ENCODE data around the gene KLKB1. TPM values are rescaled to one million over a fixed set of nuclear protein-coding genes. Genes with fewer than 3 reads are reported as not detected.

KLKB1 gene
- 1 to 10 TPM; 1.2 TPM for total RNA-seq
- long read RNA-seq, partial matches to known transcripts, result 0 of 7 reads
- long read RNA-seq, other reads (novel, unspliced or antisense), result 7 of 7 reads

DNA sequence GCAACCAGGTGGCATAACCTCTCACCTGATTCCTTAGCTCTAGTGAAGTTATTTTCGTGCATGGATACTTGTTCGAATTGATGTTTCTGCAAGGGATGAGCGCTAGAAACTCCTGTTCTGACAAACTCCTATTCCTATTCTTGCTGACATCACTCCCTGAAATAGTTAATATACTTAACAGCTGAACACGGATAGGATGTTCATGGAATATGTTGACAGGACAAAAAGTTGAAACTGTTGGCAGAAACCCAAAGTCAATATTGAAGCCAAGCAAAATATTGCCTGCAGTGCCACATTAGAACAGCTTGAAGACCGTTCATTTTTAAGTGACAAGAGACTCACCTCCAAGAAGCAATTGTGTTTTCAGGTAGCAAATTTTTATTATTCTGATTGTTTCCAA, at the start of gene KLKB1:
Gene KLKB1 (plus strand): TSS at position 287 of the 400 bp plus-strand sequence. CDS start 689 bp downstream, outside the sequence.
- intact Hi-C loops (cut with DNase I, micrococcal nuclease), result no loop called here
- ATAC-seq (peak; percentile 84), DNase-seq (no peak)

DNA sequence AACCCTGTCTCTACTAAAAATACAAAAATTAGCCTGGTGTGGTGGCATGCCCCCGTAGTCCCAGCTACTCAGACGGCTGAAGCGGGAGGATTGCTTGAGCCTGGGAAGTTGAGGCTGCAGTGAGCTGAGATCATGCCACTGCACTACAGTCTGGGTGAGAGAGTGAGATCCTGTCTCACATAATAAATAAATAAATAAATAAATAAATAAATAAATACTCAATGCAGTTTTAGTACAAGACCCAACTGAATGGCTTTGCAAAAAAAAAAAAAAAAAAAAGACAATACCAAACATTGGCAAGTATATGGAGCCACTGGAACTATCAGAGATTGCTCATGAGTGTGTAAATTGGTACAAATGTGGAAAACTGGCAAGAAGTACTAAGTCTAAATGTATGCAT, 39.2 kb upstream of the KLKB1 start:
- DNase-seq, result no peak
- intact Hi-C loops (cut with DNase I, micrococcal nuclease), result no loop called here

DNA sequence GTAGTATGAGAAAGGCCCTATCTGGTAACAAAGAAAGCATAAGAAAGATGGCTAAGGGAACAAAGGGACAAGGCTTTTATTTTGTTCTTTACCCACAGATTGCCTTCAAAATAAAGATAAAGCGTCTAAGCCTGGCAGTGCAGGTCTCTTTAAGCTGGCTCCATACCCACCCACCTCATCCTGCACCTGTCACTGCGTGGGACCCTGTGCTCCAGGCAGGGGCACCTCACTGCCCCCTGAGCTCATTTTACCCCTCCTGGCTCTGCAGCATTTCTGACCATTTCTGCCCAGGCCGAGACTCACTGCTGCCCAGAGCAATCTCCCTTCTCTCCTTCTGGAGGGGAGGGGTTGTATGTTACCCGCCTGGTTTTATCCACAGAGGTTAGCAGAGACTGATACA, 37.7 kb upstream of the KLKB1 start:
- ATAC-seq (no peak), DNase-seq (peak in 1 of 2 donors; percentile 18)
- intact Hi-C loops (cut with DNase I, micrococcal nuclease), result no loop called here

More for the DNA sequence above, 39.2 kb upstream of the KLKB1 start:
- ATAC-seq, result no peak

DNA sequence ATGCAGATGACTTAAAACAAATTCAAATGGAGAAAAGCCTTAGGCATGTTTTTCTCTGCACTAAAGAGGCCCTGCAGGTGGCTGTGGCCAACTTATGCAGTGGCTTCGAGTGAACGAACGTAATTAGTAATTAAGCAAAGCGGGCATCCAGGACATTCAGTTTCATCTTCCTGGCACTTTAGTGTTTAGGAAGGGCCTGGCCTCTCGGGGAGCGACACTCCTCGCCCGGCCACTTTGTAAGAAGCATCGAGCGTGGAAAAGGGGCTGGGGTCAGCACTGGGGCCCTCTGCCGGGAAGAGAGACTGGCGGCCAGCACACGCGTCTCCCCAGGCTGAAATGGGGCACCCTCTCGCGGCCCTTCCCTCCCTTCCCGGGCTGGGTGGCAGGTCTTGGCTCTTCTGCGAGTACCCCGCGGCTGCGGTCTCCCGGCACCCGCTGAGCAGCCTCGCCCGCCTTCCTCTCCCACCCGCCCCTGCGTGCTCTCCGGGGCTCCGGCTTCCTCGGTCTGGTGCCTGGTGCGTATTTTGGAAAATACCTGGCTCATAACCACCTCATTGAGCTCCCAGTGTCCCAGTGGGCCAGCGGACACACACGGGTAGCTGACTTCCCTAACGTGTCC, 36.6 kb upstream of the KLKB1 start:
- ATAC-seq (peak; percentile 50), DNase-seq (peak; percentile 52 to 68)
- intact Hi-C loops (cut with DNase I, micrococcal nuclease), result no loop called here

DNA sequence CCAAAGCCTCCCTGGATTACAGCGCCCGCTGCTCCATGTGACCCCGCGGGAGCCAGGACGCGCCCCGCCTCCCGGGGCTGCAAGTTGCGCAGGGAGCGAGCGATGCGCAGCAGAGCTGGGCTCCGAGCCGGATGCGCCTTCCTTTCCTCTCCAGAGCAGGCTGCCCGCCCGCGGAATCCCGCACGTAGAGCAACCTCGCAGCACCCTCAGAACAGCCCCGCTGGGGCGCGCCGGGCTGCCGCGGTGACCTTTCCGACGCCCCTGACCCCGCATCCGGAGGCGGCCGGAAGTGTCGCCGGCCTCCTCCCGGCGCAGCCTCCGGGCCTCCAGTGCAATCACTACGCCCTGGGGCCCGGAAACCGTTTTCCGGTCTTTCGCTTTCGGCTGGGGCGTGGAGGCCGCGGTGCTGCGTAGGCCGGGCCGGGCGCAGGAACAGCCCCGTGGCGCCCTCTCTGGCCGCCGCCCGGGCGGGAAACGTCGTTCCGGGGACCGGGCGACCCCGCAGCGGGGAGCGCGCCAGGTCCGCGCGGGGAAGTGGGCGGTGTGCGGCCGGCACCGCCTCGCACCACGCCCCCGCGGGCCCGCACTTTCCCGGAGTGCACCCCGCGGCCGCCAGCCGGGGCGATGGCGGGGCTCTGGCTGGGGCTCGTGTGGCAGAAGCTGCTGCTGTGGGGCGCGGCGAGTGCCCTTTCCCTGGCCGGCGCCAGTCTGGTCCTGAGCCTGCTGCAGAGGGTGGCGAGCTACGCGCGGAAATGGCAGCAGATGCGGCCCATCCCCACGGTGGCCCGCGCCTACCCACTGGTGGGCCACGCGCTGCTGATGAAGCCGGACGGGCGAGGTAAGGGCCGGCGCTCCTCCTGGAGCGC, 35.9 kb upstream of the KLKB1 start, which contains the start of gene CYP4V2:
Gene CYP4V2 (plus strand): TSS at position 368 of the 866 bp plus-strand sequence. CDS start 257 bp downstream, at position 625.
- DNase-seq (peak; percentile 88 to 91), ATAC-seq (peak; percentile 85)
- intact Hi-C loops (cut with DNase I, micrococcal nuclease), result no loop called here

DNA sequence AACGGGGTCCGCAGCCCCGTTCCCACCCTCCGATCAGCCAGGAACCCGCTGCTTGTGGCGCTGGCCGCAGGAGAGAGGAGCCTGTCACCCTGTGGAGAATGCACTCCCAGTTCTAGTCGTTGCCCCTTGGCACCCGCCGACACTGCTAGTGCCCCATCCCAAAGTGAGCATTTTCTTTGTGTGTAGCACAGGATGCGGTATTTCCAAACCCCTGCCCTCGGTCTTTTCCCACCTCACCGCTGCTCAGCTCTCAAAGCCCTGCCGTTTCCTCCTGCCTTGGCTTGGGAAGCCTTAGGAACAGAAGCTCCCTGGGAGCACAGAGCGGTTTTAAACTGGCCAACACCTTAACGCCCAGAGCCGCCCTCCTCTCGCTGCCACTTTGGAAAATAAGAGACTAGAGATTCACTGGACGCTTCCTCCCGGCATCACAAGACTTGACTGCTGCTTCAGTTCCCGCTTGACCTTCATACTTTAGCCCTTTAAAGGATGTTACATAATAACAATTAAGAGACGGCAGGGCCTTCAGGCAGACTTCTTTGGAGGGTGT, 35.2 kb upstream of the KLKB1 start:
- ATAC-seq (peak; percentile 14), DNase-seq (peak; percentile 48 to 57)
- intact Hi-C loops (cut with DNase I, micrococcal nuclease), result no loop called here

DNA sequence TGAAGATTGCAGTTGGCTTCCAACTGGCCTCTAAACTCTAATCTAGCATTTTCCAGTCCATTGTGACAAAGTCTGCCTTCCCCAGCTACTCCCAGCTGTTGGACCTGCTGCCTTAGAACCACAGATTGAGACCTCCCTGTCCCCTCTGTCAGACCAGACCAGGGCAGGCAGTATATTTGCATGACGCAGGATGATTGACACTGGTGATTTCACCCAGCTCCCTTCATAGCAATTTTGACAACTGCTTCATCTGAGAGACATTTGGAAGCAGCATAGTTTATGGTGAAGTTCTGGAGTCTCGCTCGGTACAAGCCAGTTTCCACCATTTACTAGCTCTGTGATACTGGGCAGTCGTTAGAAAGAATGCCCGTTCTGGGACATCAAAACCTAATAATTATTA, 33.5 kb upstream of the KLKB1 start:
- ATAC-seq, result no peak
- intact Hi-C loops (cut with DNase I, micrococcal nuclease), result no loop called here
- no peak for DNase-seq

DNA sequence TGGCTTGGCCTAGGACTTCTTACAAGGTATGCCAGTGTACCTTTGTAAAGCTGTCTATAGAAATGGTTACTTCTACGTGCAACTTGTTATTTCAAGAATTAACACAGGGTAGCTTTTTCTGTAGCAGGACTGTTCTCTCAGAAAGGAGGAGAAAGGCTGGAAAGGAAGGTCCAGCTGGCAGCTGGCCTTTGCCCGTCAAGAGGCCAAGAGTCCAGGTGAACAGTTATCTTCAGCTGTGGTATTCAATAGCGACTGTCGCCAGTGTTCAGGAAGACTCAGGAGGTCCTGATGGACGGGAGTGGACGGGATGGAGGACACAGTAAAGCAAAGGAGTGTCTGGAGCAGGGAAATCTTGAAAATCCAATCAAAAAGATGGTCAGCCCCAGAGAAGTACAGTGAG, 31.2 kb upstream of the KLKB1 start:
- no peak for ATAC-seq

DNA sequence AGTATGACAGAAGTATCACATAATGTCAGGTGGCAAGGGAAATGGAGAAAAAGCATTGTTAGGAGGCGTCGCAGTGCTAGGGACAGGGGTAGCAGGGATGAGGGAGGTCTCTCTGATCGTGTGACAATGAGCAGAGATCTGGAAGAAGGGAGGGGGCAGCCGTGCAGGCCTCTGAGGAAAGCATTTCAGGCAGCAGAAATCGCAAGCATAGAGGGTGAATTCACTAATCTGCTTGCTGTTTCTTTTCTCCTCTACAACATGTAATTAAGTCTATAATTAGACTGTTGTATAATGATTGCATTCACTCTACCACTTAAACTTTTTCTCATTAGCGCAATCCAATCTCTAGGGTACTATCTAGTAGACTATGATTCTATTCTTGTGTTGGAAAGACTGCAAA, 26.8 kb upstream of the KLKB1 start:
- intact Hi-C loops (cut with DNase I, micrococcal nuclease), result no loop called here
- ATAC-seq, result no peak
- DNase-seq, result no peak

More for the DNA sequence above, 31.2 kb upstream of the KLKB1 start:
- intact Hi-C loops (cut with DNase I, micrococcal nuclease), result no loop called here
- no peak for DNase-seq

DNA sequence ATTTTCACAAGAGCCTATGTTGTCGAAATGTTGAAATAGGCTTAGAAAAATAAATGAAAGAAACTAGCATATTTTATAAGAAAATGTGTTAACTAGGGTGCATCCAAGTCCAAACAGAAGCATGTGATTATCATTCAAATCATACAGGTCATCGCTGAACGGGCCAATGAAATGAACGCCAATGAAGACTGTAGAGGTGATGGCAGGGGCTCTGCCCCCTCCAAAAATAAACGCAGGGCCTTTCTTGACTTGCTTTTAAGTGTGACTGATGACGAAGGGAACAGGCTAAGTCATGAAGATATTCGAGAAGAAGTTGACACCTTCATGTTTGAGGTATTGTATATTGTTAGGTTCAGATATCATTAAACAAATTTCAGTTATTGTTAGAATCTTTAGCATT, 26.3 kb upstream of the KLKB1 start:
- ATAC-seq, result no peak
- intact Hi-C loops (cut with DNase I, micrococcal nuclease), result no loop called here

DNA sequence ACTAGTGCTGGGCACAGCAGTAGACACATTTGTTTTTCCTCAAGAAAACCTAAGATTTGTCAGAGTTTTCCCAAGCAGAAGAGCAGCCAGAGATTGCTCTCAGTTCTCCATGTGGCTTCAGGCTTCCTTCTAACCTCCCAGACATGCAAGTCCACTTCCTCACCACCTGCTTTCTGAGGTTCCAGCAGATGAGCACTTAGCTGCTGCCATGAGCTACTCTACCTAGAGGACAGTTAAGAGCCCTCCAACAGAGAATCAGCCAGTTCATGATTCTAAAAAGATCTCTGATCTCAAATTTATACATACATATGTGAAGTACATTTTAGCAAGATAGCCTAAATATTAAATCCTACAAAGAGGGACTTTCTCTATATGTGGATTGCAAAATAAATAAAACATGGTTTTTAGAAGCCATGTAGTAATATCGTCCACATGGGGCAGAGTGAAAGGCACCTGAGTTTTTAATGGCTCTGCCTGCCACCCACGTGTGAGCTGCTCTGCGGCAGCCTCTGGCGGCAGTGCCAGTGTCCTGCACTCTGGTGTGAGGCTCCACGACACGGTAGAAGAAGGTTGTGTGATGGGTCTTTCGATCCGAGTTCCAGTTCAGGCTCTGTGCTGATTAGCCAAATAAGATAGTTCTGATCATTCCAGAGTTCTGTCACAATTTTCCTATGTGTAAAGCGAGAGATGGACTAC, 25.6 kb upstream of the KLKB1 start:
- DNase-seq, result peak in 1 of 2 donors; percentile 69
- intact Hi-C loops (cut with DNase I, micrococcal nuclease), result no loop called here
- peak; percentile 80 for ATAC-seq

More for the DNA sequence above, 26.3 kb upstream of the KLKB1 start:
- no peak for DNase-seq

DNA sequence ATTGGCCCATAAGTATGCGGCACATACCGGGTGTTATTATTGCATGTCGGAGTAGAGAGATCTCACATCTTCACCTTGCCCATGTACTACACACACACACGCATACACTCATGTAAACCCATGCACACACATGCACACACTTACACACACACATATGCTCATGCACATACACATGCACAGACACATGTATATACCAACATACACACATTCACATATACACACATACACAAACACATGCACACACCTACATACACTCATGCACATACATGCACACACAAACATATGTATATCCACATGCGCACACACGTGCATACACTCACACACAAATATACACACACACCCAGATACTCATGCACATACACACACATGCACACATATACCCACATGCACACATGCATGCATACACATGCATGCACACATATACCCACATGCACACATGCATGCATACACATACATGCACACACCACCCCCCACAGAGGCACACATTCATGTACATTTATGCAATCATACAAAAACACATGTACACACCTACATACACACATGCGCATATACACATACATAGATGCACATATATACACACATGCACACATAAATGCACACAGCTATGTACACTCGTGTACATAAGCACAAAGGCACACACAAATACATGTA, 24.7 kb upstream of the KLKB1 start:
- no peak for DNase-seq
- no peak for ATAC-seq
- intact Hi-C loops (cut with DNase I, micrococcal nuclease), result no loop called here

DNA sequence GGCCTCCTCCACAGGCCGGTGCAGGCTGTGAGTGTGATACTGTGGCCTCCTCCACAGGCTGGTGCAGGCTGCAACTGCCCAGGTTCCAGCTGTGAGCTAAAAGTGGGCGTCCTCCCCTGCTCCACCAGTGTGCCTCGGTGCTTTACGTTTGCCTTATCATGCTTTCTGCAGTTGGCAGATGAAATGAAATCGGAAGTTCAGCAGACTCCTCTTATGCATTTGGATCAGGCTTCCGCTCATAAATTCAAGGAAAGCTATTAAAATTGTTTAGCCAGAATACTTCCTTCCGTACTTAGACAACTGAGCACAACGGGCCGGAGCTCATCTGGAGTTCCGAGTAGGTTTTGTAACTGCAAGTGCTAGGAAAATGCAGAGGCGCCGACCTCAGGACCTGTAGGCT, 23.9 kb upstream of the KLKB1 start:
- ATAC-seq (peak; percentile 11), DNase-seq (peak in 1 of 2 donors; percentile 21)
- intact Hi-C loops (cut with DNase I, micrococcal nuclease), result no loop called here

DNA sequence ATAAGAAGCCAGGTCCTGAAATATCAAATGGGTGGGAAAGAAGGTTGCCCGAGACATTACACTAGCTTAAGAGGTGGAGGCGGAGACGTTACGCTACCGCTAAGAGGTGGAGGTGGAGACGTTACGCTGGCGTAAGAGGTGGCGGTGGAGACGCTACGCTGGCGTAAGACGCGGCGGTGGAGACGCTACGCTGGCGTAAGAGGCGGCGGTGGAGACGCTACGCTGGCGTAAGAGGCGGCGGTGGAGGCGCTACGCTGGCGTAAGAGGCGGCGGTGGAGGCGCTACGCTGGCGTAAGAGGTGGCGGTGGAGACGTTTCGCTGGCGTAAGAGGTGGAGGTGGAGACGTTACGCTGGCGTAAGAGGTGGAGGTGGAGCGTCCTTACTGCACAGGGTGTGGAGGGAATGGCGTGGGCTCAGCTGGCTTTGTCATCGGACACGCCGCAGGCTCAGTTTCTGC, 23.2 kb upstream of the KLKB1 start:
- intact Hi-C loops (cut with DNase I, micrococcal nuclease), result no loop called here
- ATAC-seq (no peak), DNase-seq (no peak)

DNA sequence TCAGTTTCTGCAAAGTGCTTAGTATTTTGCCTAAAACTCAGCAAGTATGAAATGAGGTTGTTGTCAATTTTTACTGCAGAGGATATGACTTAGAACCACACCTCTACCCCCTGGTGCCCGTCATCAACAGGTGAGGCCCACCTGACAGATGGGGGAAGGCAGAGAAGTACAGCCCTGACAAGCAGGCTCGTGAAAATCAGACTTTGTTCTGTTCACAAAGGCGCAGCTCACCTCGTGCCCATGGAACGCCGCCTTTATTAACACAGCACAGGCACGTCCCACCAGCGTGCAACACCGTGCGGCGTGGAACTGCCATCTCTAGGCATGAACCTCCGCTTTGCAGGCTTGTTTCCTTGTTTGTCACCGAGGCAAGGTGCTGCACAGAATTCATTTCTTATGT, 22.6 kb upstream of the KLKB1 start:
- DNase-seq (peak; percentile 75 to 82), ATAC-seq (peak; percentile 90)
- intact Hi-C loops (cut with DNase I, micrococcal nuclease), result no loop called here

DNA sequence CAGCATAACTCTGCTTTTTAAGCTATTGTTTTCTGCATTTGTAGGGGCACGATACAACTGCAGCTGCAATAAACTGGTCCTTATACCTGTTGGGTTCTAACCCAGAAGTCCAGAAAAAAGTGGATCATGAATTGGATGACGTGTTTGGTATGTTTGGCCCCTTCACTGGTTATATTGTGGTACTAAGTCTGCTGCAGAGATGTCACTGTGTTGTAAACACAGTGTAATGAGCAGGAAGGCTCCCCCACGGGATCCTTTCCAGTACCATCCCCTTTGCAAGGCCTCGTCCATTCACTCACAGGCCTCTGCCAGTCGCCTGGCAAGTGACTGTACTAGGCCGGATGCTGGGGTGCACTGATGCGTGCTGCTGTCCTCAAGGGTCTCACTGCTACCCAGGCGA, 22.2 kb upstream of the KLKB1 start:
- ATAC-seq (peak; percentile 22), DNase-seq (no peak)
- intact Hi-C loops (cut with DNase I, micrococcal nuclease), result no loop called here

DNA sequence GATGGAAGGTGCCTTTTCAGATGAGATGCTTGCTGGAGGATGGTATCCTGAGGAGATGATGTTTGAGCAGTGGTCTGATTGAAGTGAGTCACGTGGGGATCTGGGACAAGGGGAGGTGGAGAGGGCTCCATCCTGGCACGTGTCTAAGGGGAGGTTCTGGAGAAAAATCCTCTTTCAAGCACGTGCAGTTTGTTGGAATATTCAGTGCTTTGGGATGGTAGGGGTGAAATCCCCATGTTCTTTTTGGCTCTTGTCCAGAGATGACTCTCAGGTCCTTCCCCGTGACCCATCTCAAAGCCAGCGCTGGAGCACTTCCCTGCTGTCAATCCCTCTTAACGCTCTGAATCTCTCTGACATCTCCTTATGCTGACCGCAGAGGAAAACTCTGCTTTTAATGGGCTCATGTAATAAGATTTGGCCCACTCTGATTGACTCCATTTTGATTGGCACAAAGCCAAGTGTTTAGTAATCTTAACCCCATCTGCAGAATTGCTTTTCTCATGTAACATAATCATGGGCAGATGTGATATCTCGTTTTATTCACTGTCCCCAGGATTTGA, 10.8 kb upstream of the KLKB1 start:
- DNase-seq, result no peak
- no peak for ATAC-seq
- intact Hi-C loops (cut with DNase I, micrococcal nuclease), result no loop called here

DNA sequence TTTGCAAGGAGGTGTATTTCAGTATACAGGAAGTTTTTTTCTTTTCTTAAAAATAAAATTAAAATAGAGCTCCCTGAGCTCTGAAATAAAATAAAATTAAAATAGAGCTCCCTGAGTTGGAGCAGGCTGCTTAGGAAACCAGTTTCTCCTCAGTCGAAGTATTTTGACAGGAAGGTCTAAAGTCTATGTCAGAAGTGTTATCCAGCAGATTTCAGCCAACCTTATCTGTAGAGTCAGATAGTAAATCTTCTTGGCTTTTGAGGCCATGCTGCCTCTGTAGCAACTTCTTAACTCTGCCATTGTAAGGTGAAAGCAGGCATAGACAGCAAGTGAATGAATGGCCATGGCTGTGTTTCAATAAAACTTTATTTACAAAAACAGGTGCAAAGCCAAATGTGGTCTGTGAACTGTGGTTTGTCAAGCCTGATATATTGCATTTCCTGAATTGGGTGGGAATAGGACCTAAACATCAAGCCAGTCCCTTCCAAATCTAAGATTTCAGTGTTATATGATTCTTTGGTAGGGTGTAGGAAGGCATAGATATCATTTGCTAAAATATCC, 9.5 kb upstream of the KLKB1 start:
- DNase-seq, result no peak
- no peak for ATAC-seq
- intact Hi-C loops (cut with DNase I, micrococcal nuclease), result no loop called here

Measured in left colon (tissue), 2 donors.